SK-N-SH (cell line): ENCODE measurements around the gene TMEM163. TPM values are rescaled to one million over a fixed set of nuclear protein-coding genes. Genes with fewer than 3 reads are reported as not detected.

Source experiments
- CTCF ChIA-PET: fragments of 300-600, 350-600 bp; formaldehyde crosslinking; extraction: SDS; loops from one replicate; lab custom pipeline; 2021; lab: Yijun Ruan, JAX
- POLR2A ChIA-PET: fragments of 350-600 bp; sonication (Branson Sonifier 250); formaldehyde crosslinking; extraction: SDS; loops from one replicate; lab custom pipeline; 2020; ENCODE audit warnings: antibody characterized with exemption, inconsistent platforms; lab: Yijun Ruan, JAX
- DNase-seq: peaks from one replicate; pipeline ENCODE4 v3.0.0; 2012
- H2AFZ ChIP-seq: fragments of 200-600 bp; sonication (generic); 2 replicates; pipeline ENCODE4 v1.8.1; 2016; ENCODE audit warnings: antibody characterized with exemption, mild to moderate bottlenecking, low read depth
- H3F3A ChIP-seq: fragments of 200-600 bp; sonication (generic); replicated peaks from 2 replicates; pipeline ENCODE3; 2016; ENCODE audit warnings: antibody characterized with exemption, mild to moderate bottlenecking; ENCODE audit not compliant: insufficient read depth
- H3K27ac ChIP-seq, 2 experiments: fragments of 200-500 bp in 1 of 2; fragments of 200-600 bp in 1 of 2; sonication (Bioruptor generic) in 1 of 2; sonication (generic), shearing (Covaris generic) in 1 of 2; 2 replicates each; pipeline versions ENCODE4 v1.5.1 to v1.6.1; 2014 to 2016; ENCODE audit warnings: low read depth in 2 of 2, inconsistent platforms in 1 of 2, low read length in 1 of 2, mild to moderate bottlenecking in 1 of 2, mixed read lengths in 1 of 2
- H3K27me3 ChIP-seq: fragments of 200-600 bp; sonication (generic), shearing (Covaris generic); 2 replicates; pipeline ENCODE4 v1.6.1; 2016; ENCODE audit warnings: mixed run types; ENCODE audit not compliant: insufficient read depth
- H3K36me3 ChIP-seq, 2 experiments: fragments of 200-500 bp in 1 of 2; fragments of 200-600 bp in 1 of 2; sonication (Bioruptor generic) in 1 of 2; sonication (generic) in 1 of 2; replicated peaks in 1 of 2; 2 replicates each; pipeline versions ENCODE3 to v1.5.1; 2014 to 2016; ENCODE audit warnings: low read length in 1 of 2, mild to moderate bottlenecking in 1 of 2; ENCODE audit not compliant: insufficient read depth in 2 of 2, control insufficient read depth in 1 of 2
- H3K4me1 ChIP-seq, 2 experiments: fragments of 200-500 bp in 1 of 2; fragments of 200-600 bp in 1 of 2; sonication (Bioruptor generic) in 1 of 2; sonication (generic), shearing (Covaris generic) in 1 of 2; 2 replicates each; pipeline versions ENCODE4 v1.5.1 to v1.6.1; 2014 to 2016; ENCODE audit warnings: low read depth in 1 of 2, low read length in 1 of 2, mixed run types in 1 of 2; ENCODE audit not compliant: insufficient read depth in 2 of 2, control insufficient read depth in 1 of 2
- H3K4me2 ChIP-seq: fragments of 200-600 bp; sonication (generic), shearing (Covaris generic); 2 replicates; pipeline ENCODE4 v1.6.1; 2017; ENCODE audit warnings: mixed run types
- H3K4me3 ChIP-seq, 2 experiments: fragments of 200-500 bp in 1 of 2; fragments of 200-600 bp in 1 of 2; sonication (Bioruptor generic) in 1 of 2; sonication (generic), shearing (Covaris generic) in 1 of 2; 2 replicates each; pipeline versions ENCODE4 v1.5.1 to v1.8.1; 2014 to 2016; ENCODE audit warnings: low read depth in 2 of 2, inconsistent platforms in 1 of 2, low read length in 1 of 2, mild to moderate bottlenecking in 1 of 2, mixed read lengths in 1 of 2, moderate library complexity in 1 of 2
- H3K79me2 ChIP-seq: fragments of 200-600 bp; sonication (generic); 2 replicates; pipeline ENCODE4 v1.8.1; 2017; ENCODE audit warnings: mild to moderate bottlenecking; ENCODE audit not compliant: insufficient read depth
- H3K9ac ChIP-seq: fragments of 200-600 bp; sonication (generic); 2 replicates; pipeline ENCODE4 v1.6.1; 2017; ENCODE audit warnings: mixed run types
- H3K9me2 ChIP-seq: fragments of 200-600 bp; sonication (generic); 2 replicates; pipeline ENCODE4 v1.6.1; 2017; ENCODE audit warnings: mixed run types
- H3K9me3 ChIP-seq: fragments of 200-600 bp; sonication (generic); 2 replicates; pipeline ENCODE4 v1.6.1; 2017; ENCODE audit warnings: mixed run types, mild to moderate bottlenecking, moderate library complexity
- H4K20me1 ChIP-seq: fragments of 200-600 bp; sonication (generic); 2 replicates; pipeline ENCODE4 v1.6.1; 2017; ENCODE audit warnings: mild to moderate bottlenecking, mixed run types; ENCODE audit not compliant: insufficient read depth
- EZH2phosphoT487 ChIP-seq: fragments of 200-600 bp; sonication (generic); IDR thresholded peaks from 2 replicates; pipeline ENCODE4 v1.6.1; 2017; ENCODE audit warnings: low read depth, mixed run types, mild to moderate bottlenecking, antibody characterized with exemption, moderate library complexity, borderline replicate concordance
- FOXJ3 ChIP-seq: sonication (generic); formaldehyde crosslinking; IDR thresholded peaks from 2 replicates; pipeline ENCODE4 v1.5.1; 2020; ENCODE audit warnings: mild to moderate bottlenecking, missing genetic modification reagents
- FOXM1 ChIP-seq: IDR thresholded peaks from 2 replicates; pipeline ENCODE4 v1.4.0; 2012; ENCODE audit warnings: low read depth, mild to moderate bottlenecking
- JUND ChIP-seq: IDR thresholded peaks from 2 replicates; pipeline ENCODE4 v1.4.0; 2012
- NFIC ChIP-seq: IDR thresholded peaks from 2 replicates; pipeline ENCODE4 v1.4.0; 2012; ENCODE audit warnings: borderline replicate concordance
- NRF1 ChIP-seq: IDR thresholded peaks from 2 replicates; pipeline ENCODE4 v1.6.1; 2012; ENCODE audit warnings: low read depth, mild to moderate bottlenecking, low read length
- POLR2AphosphoS5 ChIP-seq: IDR thresholded peaks from 2 replicates; pipeline ENCODE4 v1.6.1; 2012; ENCODE audit warnings: low read depth, low read length
- RAD21 ChIP-seq: IDR thresholded peaks from 2 replicates; pipeline ENCODE4 v1.6.1; 2012; ENCODE audit warnings: mild to moderate bottlenecking, low read length
- RCOR1 ChIP-seq: fragments of 150-350 bp; IDR thresholded peaks from 2 replicates; pipeline ENCODE4 v1.6.1; 2017; ENCODE audit warnings: antibody characterized with exemption, low read length
- SIN3A ChIP-seq: IDR thresholded peaks from 2 replicates; pipeline ENCODE4 v1.6.1; 2012; ENCODE audit warnings: low read depth, mild to moderate bottlenecking, low read length, moderate library complexity, borderline replicate concordance
- SMC3 ChIP-seq: IDR thresholded peaks from 2 replicates; pipeline ENCODE4 v1.6.1; 2012; ENCODE audit warnings: low read depth, low read length, improper control_type of control experiment
- TCF12 ChIP-seq: IDR thresholded peaks from 2 replicates; pipeline ENCODE4 v1.4.0; 2012
- TEAD4 ChIP-seq: IDR thresholded peaks from 2 replicates; pipeline ENCODE4 v1.4.0; 2012; ENCODE audit warnings: mild to moderate bottlenecking, borderline replicate concordance; ENCODE audit not compliant: insufficient read depth
- YY1 ChIP-seq: IDR thresholded peaks from 2 replicates; pipeline ENCODE4 v1.4.0; 2012; ENCODE audit warnings: low read depth, mild to moderate bottlenecking
- WGBS: methylation state at CpG from one replicate; pipeline ENCODE4 v1.1.6; 2017; ENCODE audit warnings: low lambda C conversion rate; 5-methylcytosine and 5-hydroxymethylcytosine counted together
- polyA plus RNA-seq, 3 experiments: library from polyadenylated mRNA; depleted of rRNA; stranded (reverse); fragments of >200 nt; gene quantifications; 2 replicates each; pipeline ENCODE4 v1.2.3, GENCODE V29; 2012
- TF ChIP-seq, protein P1 (sequence below): IDR thresholded peaks from 2 replicates; pipeline ENCODE4; 2012
- TF ChIP-seq, protein P2 (sequence below): fragments of 150-350 bp; IDR thresholded peaks from 2 replicates; pipeline ENCODE4 v1.6.1; 2017; ENCODE audit warnings: antibody characterized with exemption, low read length, low read depth, borderline replicate concordance
- TF ChIP-seq, protein P3 (sequence below): IDR thresholded peaks from 2 replicates; pipeline ENCODE4 v1.4.0; 2012; ENCODE audit warnings: low read depth, borderline replicate concordance
- TF ChIP-seq, protein P4 (sequence below): IDR thresholded peaks from 2 replicates; pipeline ENCODE4 v1.4.0; 2012; ENCODE audit warnings: low read depth, borderline replicate concordance
- TF ChIP-seq, protein P5 (sequence below): IDR thresholded peaks from 2 replicates; pipeline ENCODE4 v1.4.0; 2012; ENCODE audit warnings: low read depth
- TF ChIP-seq, protein P6 (sequence below): fragments of 150-350 bp; IDR thresholded peaks from 2 replicates; pipeline ENCODE4 v1.6.1; 2016; ENCODE audit warnings: mild to moderate bottlenecking, low read depth, low read length

TMEM163 gene
- polyA plus RNA-seq, 1 of the 3 experiments (the other 2 are of a cell fraction): not detected

DNA sequence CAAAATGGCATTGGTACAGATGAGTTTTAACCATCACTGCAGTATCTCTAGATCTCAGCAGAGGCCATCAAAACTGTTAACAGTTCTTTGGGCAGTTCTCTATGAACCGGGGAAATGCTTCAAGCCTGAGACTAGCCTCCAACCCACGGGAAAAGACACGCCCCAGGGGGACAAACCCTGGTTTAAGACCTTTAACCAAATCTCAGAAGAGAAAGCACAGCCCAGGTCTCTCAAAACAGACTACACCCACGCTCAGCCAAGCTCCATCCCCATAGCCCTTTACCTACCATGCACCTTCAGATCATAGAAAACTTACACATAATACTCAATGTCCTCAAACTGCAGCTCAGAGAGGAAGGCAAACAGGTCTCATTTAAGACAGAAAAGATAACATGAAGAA, 78.3 kb downstream of the TMEM163 start:
- no peaks in the 10 kb centered on the region for H3K27me3 ChIP-seq
- H3K36me3 ChIP-seq: no peaks in the 10 kb centered on the region
- CTCF ChIA-PET: interaction anchor here (0.6 to 1.0 kb wide), 2 partner anchors 523 to 1427 kb away, joined by 3 read pairs; no protein-coding TSS in a partner anchor
- H3K9ac ChIP-seq: no peak overlapping the region
- no peak overlapping the region for H3K27ac ChIP-seq
- no peaks in the 10 kb centered on the region for H4K20me1 ChIP-seq
- no peak overlapping the region for H2AFZ ChIP-seq
- H3K9me3 ChIP-seq: no peaks in the 10 kb centered on the region
- H3K4me2 ChIP-seq: no peak overlapping the region
- no peaks in the 10 kb centered on the region for H3K9me2 ChIP-seq
- no peak for TF ChIP-seq FOXM1
- TF ChIP-seq NRF1: no peak
- no peaks in the 10 kb centered on the region for H3K79me2 ChIP-seq
- POLR2A ChIA-PET: no interaction called here
- 2% methylated on average over 4 of the region's 4 CpGs for WGBS
- no peaks in the 10 kb centered on the region for H3K4me1 ChIP-seq
- no peaks in the 10 kb centered on the region for H3F3A ChIP-seq
- H3K4me3 ChIP-seq: no peak overlapping the region
- no peak for DNase-seq

DNA sequence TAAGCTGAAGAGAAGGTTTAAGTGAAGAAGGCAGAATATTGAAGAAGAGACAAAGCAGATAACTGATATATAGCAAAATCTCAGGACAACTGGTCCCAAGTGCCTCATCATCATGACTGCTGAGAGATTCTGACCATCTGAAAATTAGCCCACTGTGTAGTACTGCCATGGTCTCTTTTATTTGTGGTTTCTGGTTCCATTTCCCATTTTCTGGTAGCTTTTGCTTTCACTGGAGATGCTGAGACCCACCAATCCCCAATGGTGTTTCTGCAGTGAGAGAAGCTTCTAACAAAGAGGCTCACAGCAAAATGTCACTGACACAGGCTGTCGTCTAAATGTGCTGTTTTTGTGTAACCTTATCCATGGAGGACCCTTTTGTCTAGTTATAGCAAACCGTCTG, 79.5 kb downstream of the TMEM163 start:
- POLR2A ChIA-PET: no interaction called here
- Histone ChIP-seq H2AFZ (no peak overlapping the region), H3K27ac (no peak overlapping the region), H3K27me3 (no peaks in the 10 kb centered on the region), H3K4me2 (no peak overlapping the region), H4K20me1 (no peaks in the 10 kb centered on the region), H3K9me3 (no peaks in the 10 kb centered on the region), H3K9me2 (no peaks in the 10 kb centered on the region), H3K79me2 (no peaks in the 10 kb centered on the region), H3K4me3 (no peak overlapping the region), H3F3A (no peaks in the 10 kb centered on the region), H3K36me3 (no peaks in the 10 kb centered on the region), H3K9ac (no peak overlapping the region), H3K4me1 (no peaks in the 10 kb centered on the region)
- WGBS: 8% methylated on average over 2 of the region's 2 CpGs
- DNase-seq: no peak
- CTCF ChIA-PET: no interaction called here
- TF ChIP-seq EZH2phosphoT487: no peak
- no peak for TF ChIP-seq TEAD4
- no peak for TF ChIP-seq SMC3
- TF ChIP-seq NFIC: no peak
- TF ChIP-seq, protein P1, sequence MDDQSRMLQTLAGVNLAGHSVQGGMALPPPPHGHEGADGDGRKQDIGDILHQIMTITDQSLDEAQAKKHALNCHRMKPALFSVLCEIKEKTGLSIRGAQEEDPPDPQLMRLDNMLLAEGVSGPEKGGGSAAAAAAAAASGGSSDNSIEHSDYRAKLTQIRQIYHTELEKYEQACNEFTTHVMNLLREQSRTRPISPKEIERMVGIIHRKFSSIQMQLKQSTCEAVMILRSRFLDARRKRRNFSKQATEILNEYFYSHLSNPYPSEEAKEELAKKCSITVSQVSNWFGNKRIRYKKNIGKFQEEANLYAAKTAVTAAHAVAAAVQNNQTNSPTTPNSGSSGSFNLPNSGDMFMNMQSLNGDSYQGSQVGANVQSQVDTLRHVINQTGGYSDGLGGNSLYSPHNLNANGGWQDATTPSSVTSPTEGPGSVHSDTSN: no peak
- TF ChIP-seq, protein P2, sequence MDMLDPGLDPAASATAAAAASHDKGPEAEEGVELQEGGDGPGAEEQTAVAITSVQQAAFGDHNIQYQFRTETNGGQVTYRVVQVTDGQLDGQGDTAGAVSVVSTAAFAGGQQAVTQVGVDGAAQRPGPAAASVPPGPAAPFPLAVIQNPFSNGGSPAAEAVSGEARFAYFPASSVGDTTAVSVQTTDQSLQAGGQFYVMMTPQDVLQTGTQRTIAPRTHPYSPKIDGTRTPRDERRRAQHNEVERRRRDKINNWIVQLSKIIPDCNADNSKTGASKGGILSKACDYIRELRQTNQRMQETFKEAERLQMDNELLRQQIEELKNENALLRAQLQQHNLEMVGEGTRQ: no peak
- TF ChIP-seq, protein P3, sequence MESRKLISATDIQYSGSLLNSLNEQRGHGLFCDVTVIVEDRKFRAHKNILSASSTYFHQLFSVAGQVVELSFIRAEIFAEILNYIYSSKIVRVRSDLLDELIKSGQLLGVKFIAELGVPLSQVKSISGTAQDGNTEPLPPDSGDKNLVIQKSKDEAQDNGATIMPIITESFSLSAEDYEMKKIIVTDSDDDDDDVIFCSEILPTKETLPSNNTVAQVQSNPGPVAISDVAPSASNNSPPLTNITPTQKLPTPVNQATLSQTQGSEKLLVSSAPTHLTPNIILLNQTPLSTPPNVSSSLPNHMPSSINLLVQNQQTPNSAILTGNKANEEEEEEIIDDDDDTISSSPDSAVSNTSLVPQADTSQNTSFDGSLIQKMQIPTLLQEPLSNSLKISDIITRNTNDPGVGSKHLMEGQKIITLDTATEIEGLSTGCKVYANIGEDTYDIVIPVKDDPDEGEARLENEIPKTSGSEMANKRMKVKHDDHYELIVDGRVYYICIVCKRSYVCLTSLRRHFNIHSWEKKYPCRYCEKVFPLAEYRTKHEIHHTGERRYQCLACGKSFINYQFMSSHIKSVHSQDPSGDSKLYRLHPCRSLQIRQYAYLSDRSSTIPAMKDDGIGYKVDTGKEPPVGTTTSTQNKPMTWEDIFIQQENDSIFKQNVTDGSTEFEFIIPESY: no peak
- TF ChIP-seq TCF12: no peak
- TF ChIP-seq RAD21: no peak
- TF ChIP-seq, protein P4, sequence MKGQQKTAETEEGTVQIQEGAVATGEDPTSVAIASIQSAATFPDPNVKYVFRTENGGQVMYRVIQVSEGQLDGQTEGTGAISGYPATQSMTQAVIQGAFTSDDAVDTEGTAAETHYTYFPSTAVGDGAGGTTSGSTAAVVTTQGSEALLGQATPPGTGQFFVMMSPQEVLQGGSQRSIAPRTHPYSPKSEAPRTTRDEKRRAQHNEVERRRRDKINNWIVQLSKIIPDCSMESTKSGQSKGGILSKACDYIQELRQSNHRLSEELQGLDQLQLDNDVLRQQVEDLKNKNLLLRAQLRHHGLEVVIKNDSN: no peak
- TF ChIP-seq RCOR1: no peak
- TF ChIP-seq YY1: no peak
- TF ChIP-seq, protein P5, sequence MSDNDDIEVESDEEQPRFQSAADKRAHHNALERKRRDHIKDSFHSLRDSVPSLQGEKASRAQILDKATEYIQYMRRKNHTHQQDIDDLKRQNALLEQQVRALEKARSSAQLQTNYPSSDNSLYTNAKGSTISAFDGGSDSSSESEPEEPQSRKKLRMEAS: no peak
- TF ChIP-seq JUND: no peak
- TF ChIP-seq, protein P6, sequence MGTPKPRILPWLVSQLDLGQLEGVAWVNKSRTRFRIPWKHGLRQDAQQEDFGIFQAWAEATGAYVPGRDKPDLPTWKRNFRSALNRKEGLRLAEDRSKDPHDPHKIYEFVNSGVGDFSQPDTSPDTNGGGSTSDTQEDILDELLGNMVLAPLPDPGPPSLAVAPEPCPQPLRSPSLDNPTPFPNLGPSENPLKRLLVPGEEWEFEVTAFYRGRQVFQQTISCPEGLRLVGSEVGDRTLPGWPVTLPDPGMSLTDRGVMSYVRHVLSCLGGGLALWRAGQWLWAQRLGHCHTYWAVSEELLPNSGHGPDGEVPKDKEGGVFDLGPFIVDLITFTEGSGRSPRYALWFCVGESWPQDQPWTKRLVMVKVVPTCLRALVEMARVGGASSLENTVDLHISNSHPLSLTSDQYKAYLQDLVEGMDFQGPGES: no peak
- no peak for TF ChIP-seq FOXJ3 (CRISPR knock-in tag)
- no peak for TF ChIP-seq SIN3A
- TF ChIP-seq POLR2AphosphoS5: no peak
